ENCODE results near the gene CES3. TPM values are rescaled to one million over a fixed set of nuclear protein-coding genes. Genes with fewer than 3 reads are reported as not detected.

Gene CES3
- total RNA-seq, 4 donors from 2014 or later: 0.13 to 1.3 (median 0.22) TPM; not detected in 1

GRCh38 chr16:66914541-66914940 lies 46.5 kb upstream of the CES3 start:
- no peak for TF ChIP-seq CTCF (IDR thresholded peaks at IDR 0.05)
- no peak for TF ChIP-seq POLR2A (IDR thresholded peaks at IDR 0.05)
- Histone ChIP-seq H3K4me1 (peaks cover 23 to 25% of the 10 kb centered on the region in 2 donors), H3K27me3 (no peaks in the 10 kb centered on the region), H3K27ac (peak overlapping the region in 1 of 3 donors; percentile 33), H3K36me3 (no peaks in the 10 kb centered on the region), H3K4me3 (replicated peaks in 1 of 3) (no peak overlapping the region), H3K9me3 (no peaks in the 10 kb centered on the region)
- no peak for DNase-seq
- WGBS, 2 donors: 96 to 97% methylated on average over 7 of the region's 7 CpGs
- intact Hi-C loops (cut with DNase I): no loop called here

GRCh38 chr16:66915041-66915440 lies 46.0 kb upstream of the CES3 start:
- WGBS, 2 donors: 71 to 83% methylated on average over 7 of the region's 7 CpGs
- H3K4me1 ChIP-seq: peaks cover 28 to 30% of the 10 kb centered on the region in 2 donors
- H3K36me3 ChIP-seq: no peaks in the 10 kb centered on the region
- no peaks in the 10 kb centered on the region for H3K9me3 ChIP-seq
- H3K27me3 ChIP-seq: no peaks in the 10 kb centered on the region
- H3K27ac ChIP-seq: peak overlapping the region in 1 of 3 donors; percentile 33
- no peak for TF ChIP-seq CTCF (IDR thresholded peaks at IDR 0.05)
- TF ChIP-seq POLR2A (IDR thresholded peaks at IDR 0.05): no peak
- no peak overlapping the region for H3K4me3 ChIP-seq (replicated peaks in 1 of 3)
- DNase-seq: no peak
- intact Hi-C loops (cut with DNase I): no loop called here

- intact Hi-C loops (cut with DNase I): no loop called here
Observed at GRCh38 chr16:66916518-66916917, 44.5 kb upstream of the CES3 start.

GRCh38 chr16:66917741-66918140 lies 43.3 kb upstream of the CES3 start:
- 88 to 95% methylated on average over 9 of the region's 9 CpGs for WGBS, 2 donors
- H3K4me3 ChIP-seq (replicated peaks in 1 of 3): no peak overlapping the region
- TF ChIP-seq POLR2A (IDR thresholded peaks at IDR 0.05) (no peak), CTCF (IDR thresholded peaks at IDR 0.05) (no peak)
- peak overlapping the region; percentile 91 to 97 (median 97) for H3K27ac ChIP-seq
- no peaks in the 10 kb centered on the region for H3K27me3 ChIP-seq
- intact Hi-C loops (cut with DNase I): no loop called here
- H3K36me3 ChIP-seq: no peaks in the 10 kb centered on the region
- H3K4me1 ChIP-seq: peaks cover 33 to 50% of the 10 kb centered on the region in 2 donors
- DNase-seq: no peak
- no peaks in the 10 kb centered on the region for H3K9me3 ChIP-seq

More at GRCh38 chr16:66916518-66916917, 44.5 kb upstream of the CES3 start:
- H3K9me3 ChIP-seq: no peaks in the 10 kb centered on the region
- DNase-seq: no peak
- no peak overlapping the region for H3K27ac ChIP-seq
- H3K36me3 ChIP-seq: no peaks in the 10 kb centered on the region
- 89 to 92% methylated on average over 6 of the region's 6 CpGs for WGBS, 2 donors
- no peaks in the 10 kb centered on the region for H3K27me3 ChIP-seq
- TF ChIP-seq CTCF (IDR thresholded peaks at IDR 0.05) (no peak), POLR2A (IDR thresholded peaks at IDR 0.05) (no peak)
- peaks cover 33 to 42% of the 10 kb centered on the region in 2 donors for H3K4me1 ChIP-seq
- no peak overlapping the region for H3K4me3 ChIP-seq (replicated peaks in 1 of 3)

GRCh38 chr16:66918355-66918754 lies 42.7 kb upstream of the CES3 start:
- Histone ChIP-seq H3K9me3 (no peaks in the 10 kb centered on the region), H3K27me3 (no peaks in the 10 kb centered on the region), H3K4me1 (peaks cover 38 to 56% of the 10 kb centered on the region in 2 donors), H3K27ac (peak overlapping the region; percentile 91 to 97 (median 97)), H3K36me3 (no peaks in the 10 kb centered on the region), H3K4me3 (replicated peaks in 1 of 3) (no peak overlapping the region)
- TF ChIP-seq CTCF (IDR thresholded peaks at IDR 0.05): no peak
- no peak for TF ChIP-seq POLR2A (IDR thresholded peaks at IDR 0.05)
- WGBS, 2 donors: 72 to 76% methylated on average over 5 to 6 of the region's 6 CpGs
- intact Hi-C loops (cut with DNase I): no loop called here
- DNase-seq: peak in 1 of 2 donors; percentile 25

Data from thyroid gland (tissue), 4 donors.